Liver (tissue), 9 donors: ENCODE measurements around the gene TMEM163. TPM values are rescaled to one million over a fixed set of nuclear protein-coding genes. Genes with fewer than 3 reads are reported as not detected.

ENCODE experiments used
- DNase-seq: peaks from one replicate; pipeline ENCODE4 v3.0.0-alpha.2; 2017; ENCODE audit warnings: low spot score
- H3K27ac ChIP-seq, 2 donors: one replicate each; pipeline ENCODE4 v1.7.0; 2013; ENCODE audit warnings: inconsistent platforms in 2 of 2, low read length in 2 of 2, control low read depth in 1 of 2, low read depth in 1 of 2, mild to moderate bottlenecking in 1 of 2
- H3K27me3 ChIP-seq, 4 donors: one replicate each; pipeline versions ENCODE4 v1.6.1 to v1.7.0; 2013; ENCODE audit warnings: low read length in 3 of 4, inconsistent platforms in 1 of 4, mild to moderate bottlenecking in 1 of 4, moderate library complexity in 1 of 4; ENCODE audit not compliant: control insufficient read depth in 4 of 4, insufficient read depth in 4 of 4
- H3K36me3 ChIP-seq, 4 donors: one replicate each; pipeline versions ENCODE4 v1.6.1 to v1.7.0; 2013; ENCODE audit warnings: low read length in 3 of 4, mild to moderate bottlenecking in 3 of 4, low read depth in 1 of 4, moderate library complexity in 1 of 4; ENCODE audit not compliant: control insufficient read depth in 4 of 4, insufficient read depth in 3 of 4
- H3K4me1 ChIP-seq, 4 donors: one replicate each; pipeline versions ENCODE4 v1.6.1 to v1.7.0; 2013; ENCODE audit warnings: low read length in 3 of 4, mild to moderate bottlenecking in 3 of 4, moderate library complexity in 1 of 4; ENCODE audit not compliant: control insufficient read depth in 4 of 4, insufficient read depth in 4 of 4
- H3K4me3 ChIP-seq, 3 donors: one replicate each; pipeline versions ENCODE4 v1.6.1 to v1.7.0; 2013; ENCODE audit warnings: low read length in 3 of 3, control low read depth in 1 of 3, low read depth in 1 of 3, mild to moderate bottlenecking in 1 of 3
- H3K9ac ChIP-seq, 2 donors: one replicate each; pipeline ENCODE4 v1.7.0; 2013; ENCODE audit warnings: low read length in 2 of 2, mild to moderate bottlenecking in 2 of 2, moderate library complexity in 2 of 2, control low read depth in 1 of 2, low read depth in 1 of 2
- H3K9me3 ChIP-seq, 4 donors: one replicate each; pipeline versions ENCODE4 v1.6.1 to v1.7.0; 2013; ENCODE audit warnings: low read length in 3 of 4; ENCODE audit not compliant: control insufficient read depth in 4 of 4
- ATF3 ChIP-seq: IDR thresholded peaks from 2 replicates; pipeline ENCODE4 v1.6.1; 2016; ENCODE audit warnings: antibody characterized with exemption
- CTCF ChIP-seq: fragments of 150-350 bp; IDR thresholded peaks from 2 replicates; pipeline ENCODE4 v1.5.1; 2017; ENCODE audit warnings: improper control_type of control experiment, low read depth, low read length; ENCODE audit not compliant: missing input control
- EGR1 ChIP-seq, 2 donors: IDR thresholded peaks; 2 replicates each; pipeline ENCODE4 v1.6.1; 2016 to 2018; ENCODE audit warnings: antibody characterized with exemption in 2 of 2, low read depth in 2 of 2
- FOXA1 ChIP-seq: IDR thresholded peaks from 2 replicates; pipeline ENCODE4 v1.6.1; 2016; ENCODE audit warnings: antibody characterized with exemption
- FOXA2 ChIP-seq: IDR thresholded peaks from 2 replicates; pipeline ENCODE4 v1.6.1; 2016; ENCODE audit warnings: antibody characterized with exemption
- GABPA ChIP-seq, 2 donors: IDR thresholded peaks in 1 of 2; conservative IDR thresholded peaks in 1 of 2; 2 replicates each; pipeline ENCODE4 v1.6.1; 2016; ENCODE audit warnings: antibody characterized with exemption in 2 of 2, mild to moderate bottlenecking in 1 of 2, moderate library complexity in 1 of 2
- HNF4A ChIP-seq, 2 donors: conservative IDR thresholded peaks; 2 replicates each; pipeline ENCODE4 v1.6.1; 2016; ENCODE audit warnings: antibody characterized with exemption in 2 of 2, mild to moderate bottlenecking in 2 of 2
- HNF4G ChIP-seq: IDR thresholded peaks from 2 replicates; pipeline ENCODE4 v1.6.1; 2016; ENCODE audit warnings: antibody characterized with exemption
- JUND ChIP-seq, 2 donors: IDR thresholded peaks; 2 replicates each; pipeline ENCODE4 v1.6.1; 2016; ENCODE audit warnings: antibody characterized with exemption in 2 of 2
- MAX ChIP-seq: IDR thresholded peaks from 2 replicates; pipeline ENCODE4 v1.6.1; 2016; ENCODE audit warnings: antibody characterized with exemption
- NR2F2 ChIP-seq: IDR thresholded peaks from 2 replicates; pipeline ENCODE4 v1.6.1; 2016; ENCODE audit warnings: antibody characterized with exemption
- RAD21 ChIP-seq, 2 donors: IDR thresholded peaks; 2 replicates each; pipeline ENCODE4 v1.6.1; 2016; ENCODE audit warnings: antibody characterized with exemption in 2 of 2, mild to moderate bottlenecking in 2 of 2
- REST ChIP-seq: IDR thresholded peaks from 2 replicates; pipeline ENCODE4 v1.6.1; 2016; ENCODE audit warnings: antibody characterized with exemption, mild to moderate bottlenecking
- RXRA ChIP-seq, 2 donors: IDR thresholded peaks; 2 replicates each; pipeline ENCODE4 v1.6.1; 2017 to 2018; ENCODE audit warnings: antibody characterized with exemption in 2 of 2, mild to moderate bottlenecking in 1 of 2
- SP1 ChIP-seq: IDR thresholded peaks from 2 replicates; pipeline ENCODE4 v1.6.1; 2018; ENCODE audit warnings: antibody characterized with exemption, mild to moderate bottlenecking
- TAF1 ChIP-seq: conservative IDR thresholded peaks from 2 replicates; pipeline ENCODE4 v1.6.1; 2016; ENCODE audit warnings: antibody characterized with exemption, mild to moderate bottlenecking
- ZBTB33 ChIP-seq: IDR thresholded peaks from 2 replicates; pipeline ENCODE4 v1.6.1; 2016; ENCODE audit warnings: antibody characterized with exemption
- WGBS: extraction: QIAGEN DNeasy Blood & Tissue Kit; methylation state at CpG from one replicate; pipeline ENCODE4 v1.1.7; 2013; 5-methylcytosine and 5-hydroxymethylcytosine counted together
- polyA plus RNA-seq, 2 donors: library from polyadenylated mRNA; stranded (reverse) in 1 of 2; unstranded in 1 of 2; fragments of 200-250 nt in 1 of 2; fragments of >200 nt in 1 of 2; fragmentation: Nextera tagmentation in 1 of 2; extraction: Ambion mirVana in 1 of 2; gene quantifications; one replicate each; pipeline versions ENCODE4 v1.2.1 to v1.2.3, GENCODE V29; 2013 to 2015
- total RNA-seq, 2 donors: library from RNA; depleted of rRNA; stranded (reverse); fragments of >200 nt; gene quantifications; one replicate each; pipeline ENCODE4 v1.2.3, GENCODE V29; 2014
- donor health status: healthy.
- donor health status: healthy.
- donor health status: healthy.
- donor health status: healthy.
- donor health status: healthy.

The TMEM163 gene
- total and polyA plus RNA-seq, 4 donors = 0.08 to 0.48 (median 0.25) TPM

- no peaks in the 10 kb centered on the region for H3K36me3 ChIP-seq
- no peak overlapping the region for H3K27ac ChIP-seq
- TF ChIP-seq FOXA2 (no peak), HNF4G (no peak), GABPA (IDR thresholded peaks at IDR 0.05 in 1 of 2, conservative IDR thresholded peaks at IDR 0.05 in 1 of 2) (no peak), REST (no peak), JUND (IDR thresholded peaks at IDR 0.05) (no peak), NR2F2 (no peak), RAD21 (IDR thresholded peaks at IDR 0.05) (no peak), EGR1 (IDR thresholded peaks at IDR 0.05; ENCODE audit: low read depth in 2 of 2) (no peak), ZBTB33 (no peak), CTCF (no peak), ATF3 (no peak), TAF1 (no peak), RXRA (IDR thresholded peaks at IDR 0.05) (no peak), MAX (no peak), FOXA1 (no peak), HNF4A (conservative IDR thresholded peaks at IDR 0.05) (no peak), SP1 (no peak)
- DNase-seq = peak; percentile 14
- no peaks in the 10 kb centered on the region for H3K9me3 ChIP-seq
- WGBS = 78% methylated on average over 6 of the region's 6 CpGs
- no peak overlapping the region for H3K4me3 ChIP-seq
- no peaks in the 10 kb centered on the region for H3K4me1 ChIP-seq
- no peaks in the 10 kb centered on the region for H3K27me3 ChIP-seq
- H3K9ac ChIP-seq = no peak overlapping the region
Measured at GRCh38 chr2:134465228-134466105, 253.3 kb downstream of the TMEM163 start.
